ENCODE data around the gene FRS2. TPM values are rescaled to one million over a fixed set of nuclear protein-coding genes. Genes with fewer than 3 reads are reported as not detected.

Gene FRS2
- total and polyA plus RNA-seq, 2 donors from 2014 or later = 4.6 to 31.4 TPM

- intact Hi-C loops (cut with DNase I) = no loop called here
- Histone ChIP-seq H3K9ac (ENCODE audit: low read length in 3 of 3) (no peak overlapping the region), H3K27ac (ENCODE audit: low read depth in 2 of 2, low read length in 2 of 2) (no peak overlapping the region), H3K4me1 (ENCODE audit: control insufficient read depth in 2 of 3, insufficient read depth in 2 of 3, low read depth in 1 of 3, low read length in 3 of 3) (peaks cover 0 to 3% (median 3%) of the 10 kb centered on the region in 3 donors), H3K4me3 (ENCODE audit: low read length in 3 of 3) (no peak overlapping the region), H3K27me3 (ENCODE audit: control insufficient read depth, insufficient read depth, low read length) (no peaks in the 10 kb centered on the region), H3K9me3 (ENCODE audit: control insufficient read depth in 2 of 3, insufficient read depth in 1 of 3, low read length in 3 of 3) (no peaks in the 10 kb centered on the region), H3K36me3 (ENCODE audit: control insufficient read depth in 2 of 3, insufficient read depth in 3 of 3, low read length in 3 of 3) (no peaks in the 10 kb centered on the region)
- TF ChIP-seq CTCF (IDR thresholded peaks at IDR 0.05; ENCODE audit: borderline replicate concordance, extremely low read depth, insufficient read depth) = no peak
- DNase-seq = no peak
- no peak for FAIRE-seq
Observed at GRCh38 chr12:69529021-69529420, 58.8 kb downstream of the FRS2 start.

- Histone ChIP-seq H3K4me3 (ENCODE audit: low read length in 3 of 3) (no peak overlapping the region), H3K4me1 (ENCODE audit: control insufficient read depth in 2 of 3, insufficient read depth in 2 of 3, low read depth in 1 of 3, low read length in 3 of 3) (peaks cover 3 to 11% (median 5%) of the 10 kb centered on the region in 3 donors), H3K27ac (ENCODE audit: low read depth in 2 of 2, low read length in 2 of 2) (peak overlapping the region; percentile 68 to 81), H3K9ac (ENCODE audit: low read length in 3 of 3) (peak overlapping the region in 1 of 3 donors; percentile 19), H3K36me3 (ENCODE audit: control insufficient read depth in 2 of 3, insufficient read depth in 3 of 3, low read length in 3 of 3) (no peaks in the 10 kb centered on the region), H3K9me3 (ENCODE audit: control insufficient read depth in 2 of 3, insufficient read depth in 1 of 3, low read length in 3 of 3) (no peaks in the 10 kb centered on the region), H3K27me3 (ENCODE audit: control insufficient read depth, insufficient read depth, low read length) (peaks cover 2% of the 10 kb centered on the region)
- no peak for FAIRE-seq
- DNase-seq = no peak
- TF ChIP-seq CTCF (IDR thresholded peaks at IDR 0.05; ENCODE audit: borderline replicate concordance, extremely low read depth, insufficient read depth) = no peak
- intact Hi-C loops (cut with DNase I) = no loop called here
Observed at GRCh38 chr12:69533844-69534243, 63.7 kb downstream of the FRS2 start.

- Histone ChIP-seq H3K27ac (ENCODE audit: low read depth in 2 of 2, low read length in 2 of 2) (peak overlapping the region; percentile 68 to 81), H3K4me3 (ENCODE audit: low read length in 3 of 3) (peak overlapping the region in 1 of 3 donors; percentile 3), H3K4me1 (ENCODE audit: control insufficient read depth in 2 of 3, insufficient read depth in 2 of 3, low read depth in 1 of 3, low read length in 3 of 3) (peaks cover 3 to 11% (median 5%) of the 10 kb centered on the region in 3 donors), H3K9me3 (ENCODE audit: control insufficient read depth in 2 of 3, insufficient read depth in 1 of 3, low read length in 3 of 3) (no peaks in the 10 kb centered on the region), H3K36me3 (ENCODE audit: control insufficient read depth in 2 of 3, insufficient read depth in 3 of 3, low read length in 3 of 3) (no peaks in the 10 kb centered on the region), H3K27me3 (ENCODE audit: control insufficient read depth, insufficient read depth, low read length) (peaks cover 2% of the 10 kb centered on the region), H3K9ac (ENCODE audit: low read length in 3 of 3) (peak overlapping the region in 1 of 3 donors; percentile 15)
- intact Hi-C loops (cut with DNase I) = no loop called here
- peak in 4 of 5 donors; percentile 78 to 96 (median 86) for DNase-seq
- no peak for TF ChIP-seq CTCF (IDR thresholded peaks at IDR 0.05; ENCODE audit: borderline replicate concordance, extremely low read depth, insufficient read depth)
- peak; percentile 94 for FAIRE-seq
Observed at GRCh38 chr12:69534389-69534822, 64.2 kb downstream of the FRS2 start.

- TF ChIP-seq CTCF (IDR thresholded peaks at IDR 0.05; ENCODE audit: borderline replicate concordance, extremely low read depth, insufficient read depth) = no peak
- intact Hi-C loops (cut with DNase I) = no loop called here
- Histone ChIP-seq H3K27me3 (ENCODE audit: control insufficient read depth, insufficient read depth, low read length) (no peaks in the 10 kb centered on the region), H3K9ac (ENCODE audit: low read length in 3 of 3) (no peak overlapping the region), H3K36me3 (ENCODE audit: control insufficient read depth in 2 of 3, insufficient read depth in 3 of 3, low read length in 3 of 3) (no peaks in the 10 kb centered on the region), H3K4me3 (ENCODE audit: low read length in 3 of 3) (no peak overlapping the region), H3K27ac (ENCODE audit: low read depth in 2 of 2, low read length in 2 of 2) (no peak overlapping the region), H3K9me3 (ENCODE audit: control insufficient read depth in 2 of 3, insufficient read depth in 1 of 3, low read length in 3 of 3) (no peaks in the 10 kb centered on the region), H3K4me1 (ENCODE audit: control insufficient read depth in 2 of 3, insufficient read depth in 2 of 3, low read depth in 1 of 3, low read length in 3 of 3) (no peaks in the 10 kb centered on the region)
- FAIRE-seq (no peak), DNase-seq (no peak)
Observed at GRCh38 chr12:69540987-69541386, 70.8 kb downstream of the FRS2 start.

Measured in kidney (tissue), 14 donors.